BLaER1 (cell line): ENCODE results near the gene PRDX1.

Experiments
- H3K27ac ChIP-seq: shearing (Covaris generic); formaldehyde crosslinking; 2 replicates; pipeline ENCODE4 v1.8.1; 2022
- H3K27me3 ChIP-seq: shearing (Covaris generic); formaldehyde crosslinking; 2 replicates; pipeline ENCODE4 v1.8.1; 2022
- H3K36me3 ChIP-seq: shearing (Covaris generic); formaldehyde crosslinking; 2 replicates; pipeline ENCODE4 v1.8.1; 2022
- H3K4me1 ChIP-seq: shearing (Covaris generic); formaldehyde crosslinking; 2 replicates; pipeline ENCODE4 v1.8.1; 2022
- H3K4me2 ChIP-seq: shearing (Covaris generic); formaldehyde crosslinking; 2 replicates; pipeline ENCODE4 v1.8.1; 2022
- H3K4me3 ChIP-seq: shearing (Covaris generic); formaldehyde crosslinking; 2 replicates; pipeline ENCODE4 v1.8.1; 2022
- H3K9ac ChIP-seq: shearing (Covaris generic); formaldehyde crosslinking; 2 replicates; pipeline ENCODE4 v1.8.1; 2022
- H3K9me3 ChIP-seq: shearing (Covaris generic); formaldehyde crosslinking; 2 replicates; pipeline ENCODE4 v1.8.1; 2022
- H4K20me1 ChIP-seq: shearing (Covaris generic); formaldehyde crosslinking; 2 replicates; pipeline ENCODE4 v1.8.1; 2022
- Cebpa-rat ChIP-seq: shearing (Covaris generic); IDR thresholded peaks from 2 replicates; pipeline ENCODE4 v1.8.1; 2022

Gene PRDX1

DNA sequence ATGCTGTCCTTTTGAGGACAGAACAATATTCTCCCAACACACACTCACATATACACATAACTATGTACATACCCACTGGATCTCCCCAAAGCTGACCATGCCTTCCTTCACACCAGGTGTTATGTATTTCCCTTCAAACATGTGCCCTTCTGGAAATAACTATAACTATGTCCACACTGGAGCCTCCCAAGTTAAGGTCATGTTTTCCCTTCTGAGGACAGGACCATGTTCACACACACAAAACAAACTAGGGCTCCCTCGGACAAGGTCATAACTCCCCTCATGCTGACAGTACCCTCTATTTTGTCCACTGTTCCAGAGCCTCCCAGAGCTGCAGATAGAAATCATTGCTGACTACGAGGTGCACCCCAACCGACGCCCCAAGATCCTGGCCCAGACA lies 13.8 kb downstream of the PRDX1 start:
- no peak for TF ChIP-seq Cebpa-rat
- H3K9me3 ChIP-seq, result no peaks in the 10 kb centered on the region
- no peak overlapping the region for H3K27ac ChIP-seq
- no peaks in the 10 kb centered on the region for H3K4me1 ChIP-seq
- H4K20me1 ChIP-seq, result peaks cover 65% of the 10 kb centered on the region
- no peaks in the 10 kb centered on the region for H3K27me3 ChIP-seq
- no peak overlapping the region for H3K4me3 ChIP-seq
- no peak overlapping the region for H3K4me2 ChIP-seq
- H3K9ac ChIP-seq, result no peak overlapping the region
- peaks cover 74% of the 10 kb centered on the region for H3K36me3 ChIP-seq

DNA sequence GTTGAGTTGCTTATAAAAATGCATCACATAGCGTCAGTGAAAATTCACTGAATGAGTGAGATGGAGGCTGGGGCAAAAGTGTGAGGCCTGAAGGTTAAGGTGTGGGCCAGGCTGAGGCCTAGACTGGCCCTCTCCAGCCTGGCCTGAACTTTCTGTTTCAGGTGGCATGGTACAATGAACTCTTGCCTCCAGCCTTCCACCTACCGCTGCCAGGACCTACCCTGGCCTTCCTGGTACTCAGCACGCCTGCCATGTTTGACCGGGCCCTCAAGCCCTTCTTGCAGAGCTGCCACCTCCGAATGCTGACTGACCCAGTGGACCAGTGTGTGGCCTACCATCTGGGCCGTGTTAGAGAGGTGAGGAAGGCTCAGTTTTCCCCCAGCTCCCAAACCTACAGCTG lies 14.5 kb downstream of the PRDX1 start:
- Histone ChIP-seq H4K20me1 (peaks cover 58% of the 10 kb centered on the region), H3K27me3 (no peaks in the 10 kb centered on the region), H3K9me3 (no peaks in the 10 kb centered on the region), H3K4me3 (no peak overlapping the region), H3K36me3 (peaks cover 68% of the 10 kb centered on the region), H3K9ac (no peak overlapping the region), H3K27ac (no peak overlapping the region; the same call in 1 of the 2 replicates), H3K4me2 (no peak overlapping the region), H3K4me1 (no peaks in the 10 kb centered on the region)
- TF ChIP-seq Cebpa-rat, result no peak

DNA sequence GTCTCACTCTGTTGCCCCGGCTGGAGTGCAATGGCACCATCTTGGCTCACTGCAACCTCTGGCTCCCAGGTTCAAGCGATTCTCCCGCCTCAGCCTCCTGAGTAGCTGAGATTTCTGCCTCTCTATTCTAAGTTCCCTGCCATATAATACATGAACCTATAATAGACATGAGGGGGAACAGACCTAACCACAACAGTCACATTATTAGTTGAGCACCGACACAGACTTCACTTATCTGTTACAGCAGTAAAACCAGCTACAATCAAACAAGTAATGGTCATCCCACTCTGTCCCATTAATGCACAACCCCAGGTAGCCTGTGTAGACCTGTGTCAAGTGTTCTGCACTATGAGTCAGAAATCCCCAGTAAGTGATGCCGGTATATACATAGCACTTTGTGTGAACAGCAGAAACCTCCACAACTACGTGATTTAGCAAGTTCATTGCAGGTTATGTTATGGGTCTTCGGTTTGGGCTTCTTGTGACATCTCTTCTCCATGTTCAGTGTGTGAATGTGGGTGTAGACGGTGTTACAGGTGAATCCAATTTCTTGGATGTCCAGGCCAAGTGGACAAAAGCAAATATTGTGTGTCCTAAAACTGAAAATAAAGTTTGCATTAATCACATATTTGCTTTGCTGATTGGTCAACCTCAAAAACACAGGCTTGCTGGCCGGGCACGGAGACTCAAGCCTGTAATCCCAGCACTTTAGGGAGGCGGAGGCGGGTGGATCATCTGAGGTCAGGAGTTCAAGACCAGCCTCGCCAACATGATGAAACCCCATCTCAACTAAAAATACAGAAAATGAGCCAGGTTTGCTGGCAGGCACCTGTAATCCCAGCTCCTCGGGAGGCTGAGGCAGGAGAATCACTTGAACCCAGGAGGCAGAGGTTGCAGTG lies 18.0 kb downstream of the PRDX1 start:
- Histone ChIP-seq H3K4me1 (peaks cover 24% of the 10 kb centered on the region), H4K20me1 (peaks cover 23% of the 10 kb centered on the region), H3K4me2 (no peak overlapping the region), H3K4me3 (no peak overlapping the region), H3K9me3 (no peaks in the 10 kb centered on the region), H3K27ac (no peak overlapping the region), H3K36me3 (peaks cover 33% of the 10 kb centered on the region), H3K9ac (no peak overlapping the region), H3K27me3 (no peaks in the 10 kb centered on the region)
- TF ChIP-seq Cebpa-rat, result no peak

DNA sequence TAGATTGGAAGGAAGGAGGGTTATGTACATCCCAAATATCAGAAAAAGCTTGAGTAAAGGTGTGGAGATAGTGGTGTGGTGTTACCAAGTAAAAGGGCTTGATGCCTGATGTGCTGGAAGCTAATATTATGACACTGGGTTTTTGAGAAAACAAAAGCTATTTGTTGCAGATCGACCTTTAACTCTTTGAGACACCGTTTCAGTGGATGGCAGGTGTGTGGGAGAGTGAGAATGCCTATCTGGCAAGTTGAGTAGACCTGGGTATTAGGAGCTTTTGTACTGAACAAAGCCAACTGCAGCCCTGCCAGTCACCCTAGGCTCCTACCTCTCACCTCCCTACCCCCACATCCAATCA lies 20.2 kb downstream of the PRDX1 start:
- no peaks in the 10 kb centered on the region for H3K27me3 ChIP-seq
- peaks cover 14% of the 10 kb centered on the region; the same call in 1 of the 2 replicates for H3K36me3 ChIP-seq
- no peak overlapping the region for H3K9ac ChIP-seq
- H3K4me3 ChIP-seq, result no peak overlapping the region
- peak overlapping the region; percentile 89 for H3K4me2 ChIP-seq
- no peaks in the 10 kb centered on the region for H3K9me3 ChIP-seq
- peaks cover 25% of the 10 kb centered on the region for H3K4me1 ChIP-seq
- 0 out of 2 replicates have a peak, but pooled peaks cover under 1% of the 10 kb centered on the region for H4K20me1 ChIP-seq
- H3K27ac ChIP-seq, result no peak overlapping the region
- no peak for TF ChIP-seq Cebpa-rat

DNA sequence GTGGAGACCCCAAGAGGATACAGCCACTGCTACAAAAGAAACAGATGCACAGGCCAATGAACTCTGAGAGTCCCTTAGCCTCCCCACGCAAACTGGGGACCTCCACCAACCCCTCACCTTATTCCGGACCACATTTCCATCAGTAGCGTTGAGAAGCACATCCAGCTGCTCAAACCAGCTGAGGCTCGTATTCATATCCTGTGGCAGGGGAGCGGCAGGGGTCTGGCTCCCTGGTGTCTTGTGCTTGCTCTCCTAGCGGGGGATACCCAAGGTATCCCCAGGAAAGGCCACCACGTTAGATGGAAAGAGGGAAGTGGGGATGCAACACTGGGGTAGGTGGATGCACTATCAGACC lies 22.3 kb downstream of the PRDX1 start:
- Histone ChIP-seq H3K4me3 (peak overlapping the region; percentile 75), H4K20me1 (no peaks in the 10 kb centered on the region), H3K27me3 (no peaks in the 10 kb centered on the region), H3K9ac (peak overlapping the region; percentile 71), H3K27ac (0 out of 2 replicates have a peak overlapping the region, but pooled peaks have one; percentile 16), H3K9me3 (no peaks in the 10 kb centered on the region), H3K4me1 (peaks cover 25% of the 10 kb centered on the region), H3K4me2 (peak overlapping the region; percentile 89), H3K36me3 (peaks cover 14% of the 10 kb centered on the region; the same call in 1 of the 2 replicates)
- TF ChIP-seq Cebpa-rat, result no peak

DNA sequence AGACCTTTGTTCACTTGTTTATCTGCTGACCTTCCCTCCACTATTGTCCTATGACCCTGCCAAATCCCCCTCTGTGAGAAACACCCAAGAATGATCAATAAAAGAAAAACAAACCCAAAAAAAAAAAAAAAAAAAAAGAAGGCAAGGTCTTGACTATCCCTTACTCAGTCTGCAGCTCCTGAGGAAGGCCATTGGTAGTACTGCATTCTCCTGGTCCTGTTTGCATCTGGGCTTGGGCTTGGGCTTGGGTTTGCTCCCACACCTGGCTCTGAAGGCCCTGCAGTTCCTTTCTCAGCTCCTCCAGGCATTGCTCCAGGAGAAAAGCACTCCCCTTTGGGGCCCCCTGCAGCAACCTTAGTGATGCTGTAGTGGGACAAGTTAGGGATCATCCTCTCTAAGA lies 23.4 kb downstream of the PRDX1 start:
- H3K36me3 ChIP-seq, result peaks cover 4% of the 10 kb centered on the region; the same call in 1 of the 2 replicates
- TF ChIP-seq Cebpa-rat, result no peak
- H3K9me3 ChIP-seq, result no peaks in the 10 kb centered on the region
- no peak overlapping the region for H3K27ac ChIP-seq
- H4K20me1 ChIP-seq, result no peaks in the 10 kb centered on the region
- no peak overlapping the region for H3K4me3 ChIP-seq
- H3K4me2 ChIP-seq, result no peak overlapping the region
- no peak overlapping the region for H3K9ac ChIP-seq
- peaks cover 25% of the 10 kb centered on the region for H3K4me1 ChIP-seq
- H3K27me3 ChIP-seq, result no peaks in the 10 kb centered on the region

DNA sequence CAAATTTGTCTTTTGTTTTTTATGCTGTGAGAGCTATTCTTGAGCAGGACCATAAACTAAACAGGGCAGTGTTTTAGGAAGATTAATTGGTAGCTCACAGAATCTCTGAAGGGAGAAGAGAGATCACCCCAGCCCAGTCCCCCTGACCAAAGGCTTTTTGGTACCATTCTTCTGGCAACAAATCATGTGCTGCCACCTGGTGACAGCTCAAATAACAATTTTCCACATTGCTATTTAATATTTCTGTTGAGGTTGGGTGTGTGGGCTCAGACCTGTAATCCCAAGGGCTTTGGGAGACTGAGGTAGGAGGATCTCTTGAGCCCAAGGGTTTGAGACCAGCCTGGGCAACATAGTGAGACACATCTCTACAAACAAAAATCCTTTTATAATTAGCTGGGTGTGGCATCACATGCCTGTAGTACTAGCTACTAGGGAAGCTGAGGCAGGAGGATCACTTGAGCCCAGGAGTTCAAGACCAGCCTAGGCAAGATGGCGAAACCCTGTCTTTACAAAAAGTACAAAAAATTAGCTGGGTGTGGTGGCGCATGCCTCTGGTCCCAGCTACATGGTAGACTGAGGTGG lies 28.5 kb downstream of the PRDX1 start:
- Histone ChIP-seq H3K27me3 (peaks cover 28% of the 10 kb centered on the region), H3K4me1 (peaks cover 16% of the 10 kb centered on the region), H4K20me1 (no peaks in the 10 kb centered on the region), H3K4me3 (no peak overlapping the region), H3K9ac (no peak overlapping the region), H3K9me3 (no peaks in the 10 kb centered on the region), H3K36me3 (no peaks in the 10 kb centered on the region), H3K27ac (no peak overlapping the region), H3K4me2 (no peak overlapping the region)
- no peak for TF ChIP-seq Cebpa-rat

DNA sequence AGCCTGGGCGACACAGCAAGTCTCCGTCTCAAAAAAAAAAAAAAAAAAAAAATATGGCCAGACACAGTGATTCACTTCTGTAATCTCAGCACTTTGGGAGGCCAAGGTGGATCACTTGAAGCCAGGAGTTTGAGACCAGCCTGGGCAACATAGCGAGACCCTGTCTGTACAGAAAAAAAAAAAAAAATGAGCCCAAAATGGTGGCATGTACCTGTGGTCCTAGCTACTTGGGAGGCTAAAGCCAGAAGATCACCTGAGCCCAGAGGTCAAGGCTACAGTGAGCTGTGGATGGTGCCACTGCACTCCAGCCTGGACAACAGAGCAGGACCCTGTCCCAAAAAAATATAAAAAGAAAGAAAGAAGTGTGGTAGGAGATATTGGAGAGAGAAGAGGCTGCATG lies 29.0 kb downstream of the PRDX1 start:
- Histone ChIP-seq H3K4me3 (no peak overlapping the region), H4K20me1 (no peaks in the 10 kb centered on the region), H3K27ac (no peak overlapping the region), H3K4me1 (peaks cover 16% of the 10 kb centered on the region), H3K4me2 (no peak overlapping the region), H3K27me3 (peaks cover 28% of the 10 kb centered on the region), H3K36me3 (no peaks in the 10 kb centered on the region), H3K9me3 (no peaks in the 10 kb centered on the region), H3K9ac (no peak overlapping the region)
- no peak for TF ChIP-seq Cebpa-rat

DNA sequence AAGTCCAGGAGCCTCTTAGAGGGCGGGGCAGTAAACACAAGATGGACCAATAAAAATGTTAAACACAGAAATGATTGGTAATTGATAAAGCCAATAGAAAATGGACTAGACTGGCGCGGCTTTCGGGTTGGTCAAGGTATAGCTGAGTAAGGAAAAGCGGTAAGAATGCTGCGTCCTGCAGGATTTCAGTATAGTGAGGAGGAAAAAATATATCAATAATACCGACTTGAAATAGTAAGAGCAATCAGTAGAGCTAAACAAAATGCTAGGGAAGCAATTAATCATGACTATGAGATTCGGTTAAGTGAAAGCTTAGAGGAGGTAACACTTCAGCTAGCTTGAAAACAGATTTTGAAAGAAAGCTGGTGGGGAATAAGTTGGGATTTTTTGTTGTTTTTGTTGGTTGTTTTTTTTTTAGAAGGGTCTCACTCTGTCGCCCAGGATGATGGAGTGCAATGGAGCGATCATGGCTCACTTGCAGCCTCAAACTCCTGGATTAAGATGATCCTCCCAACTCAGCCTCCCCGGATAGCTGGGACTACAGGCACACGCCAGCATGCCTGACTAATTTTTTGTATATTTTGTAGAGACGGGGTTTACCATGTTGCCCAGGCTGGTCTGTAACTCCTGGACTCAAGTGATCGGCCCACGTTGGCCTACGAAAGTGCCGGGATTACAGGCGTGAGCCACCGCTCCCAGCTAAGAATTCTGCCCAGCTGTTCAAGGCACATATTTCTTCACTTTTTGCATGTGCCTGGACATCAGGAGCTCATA lies 30.0 kb downstream of the PRDX1 start:
- peak overlapping the region; percentile 83 for H3K4me3 ChIP-seq
- H3K9ac ChIP-seq, result peak overlapping the region; percentile 32; the same call in 1 of the 2 replicates
- H4K20me1 ChIP-seq, result no peaks in the 10 kb centered on the region
- no peaks in the 10 kb centered on the region for H3K36me3 ChIP-seq
- H3K27ac ChIP-seq, result no peak overlapping the region
- peak overlapping the region; percentile 98 for H3K4me2 ChIP-seq
- H3K27me3 ChIP-seq, result peaks cover 28% of the 10 kb centered on the region
- peaks cover 16% of the 10 kb centered on the region for H3K4me1 ChIP-seq
- no peak for TF ChIP-seq Cebpa-rat
- H3K9me3 ChIP-seq, result no peaks in the 10 kb centered on the region
